SW 1271 (cell line): ENCODE measurements around the gene CLRN2.
"Not testable (repeated sequence)": the region's sequence is repeated elsewhere in the genome, so short reads cannot be mapped to it uniquely, and the experiment has no call there.

Experiments used
- DNase-seq, 2 experiments: peaks; one replicate each; lab custom pipeline; 2025; lab: John Stamatoyannopoulos, UW

The CLRN2 gene

DNA sequence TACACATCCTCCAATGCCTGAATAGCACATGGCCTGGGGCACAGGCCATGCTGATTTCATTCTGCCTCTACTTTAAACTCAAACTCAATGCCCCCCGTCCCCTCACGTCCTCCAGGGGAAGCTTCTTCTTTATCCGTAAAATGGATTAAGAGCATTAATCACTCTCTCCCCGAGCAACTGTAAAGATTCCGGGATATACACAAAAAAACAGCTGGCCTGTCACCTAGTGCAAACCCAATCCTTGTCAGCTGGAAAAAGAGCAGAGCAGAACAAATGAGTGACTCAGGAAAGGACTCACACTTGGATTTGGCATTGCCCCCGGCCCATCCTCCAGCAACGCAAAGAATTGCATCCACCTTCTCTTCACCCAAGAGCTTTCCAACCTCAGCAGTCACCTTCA lies 10.9 kb upstream of the CLRN2 start:
- no peak for DNase-seq

DNA sequence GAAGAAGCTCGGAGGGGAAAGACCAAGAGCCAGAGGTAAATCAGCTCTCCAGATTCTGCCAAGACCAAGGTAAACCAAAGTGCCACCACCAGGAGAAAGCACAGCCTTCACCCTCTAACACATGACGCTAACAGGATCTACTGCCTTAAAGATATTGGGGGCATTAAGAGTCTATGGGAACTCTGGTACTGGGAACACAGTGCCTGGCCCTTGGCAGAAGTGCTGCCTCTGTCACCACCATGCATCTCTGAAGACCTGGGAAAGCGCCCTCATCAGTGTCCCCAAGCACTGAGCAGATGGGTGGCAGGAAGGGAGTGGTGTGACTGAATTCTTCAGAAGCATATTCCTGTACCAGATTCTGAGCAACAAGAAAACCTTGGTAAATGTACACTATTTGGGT lies 4.4 kb upstream of the CLRN2 start:
- DNase-seq: no peak

DNA sequence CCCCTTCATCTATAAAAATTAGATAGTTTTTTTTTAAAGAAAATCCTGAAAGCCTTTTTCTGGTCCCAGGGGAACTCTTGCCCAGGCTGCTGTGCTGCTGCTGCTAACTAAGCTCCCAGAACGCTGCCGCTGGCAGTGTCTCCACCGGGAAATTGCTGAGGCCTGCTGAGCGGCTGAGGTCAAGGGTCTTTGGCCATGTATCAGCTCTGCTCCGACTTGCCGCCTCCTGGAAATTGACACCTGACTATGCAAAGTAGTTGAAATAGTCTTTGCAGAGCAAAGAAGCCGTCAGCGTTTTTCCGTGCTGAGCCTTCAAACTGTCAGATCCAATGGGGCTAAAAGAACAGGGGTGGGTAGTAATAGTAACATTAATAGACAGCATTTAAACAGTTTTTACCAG lies 3.9 kb upstream of the CLRN2 start:
- no peak for DNase-seq

DNA sequence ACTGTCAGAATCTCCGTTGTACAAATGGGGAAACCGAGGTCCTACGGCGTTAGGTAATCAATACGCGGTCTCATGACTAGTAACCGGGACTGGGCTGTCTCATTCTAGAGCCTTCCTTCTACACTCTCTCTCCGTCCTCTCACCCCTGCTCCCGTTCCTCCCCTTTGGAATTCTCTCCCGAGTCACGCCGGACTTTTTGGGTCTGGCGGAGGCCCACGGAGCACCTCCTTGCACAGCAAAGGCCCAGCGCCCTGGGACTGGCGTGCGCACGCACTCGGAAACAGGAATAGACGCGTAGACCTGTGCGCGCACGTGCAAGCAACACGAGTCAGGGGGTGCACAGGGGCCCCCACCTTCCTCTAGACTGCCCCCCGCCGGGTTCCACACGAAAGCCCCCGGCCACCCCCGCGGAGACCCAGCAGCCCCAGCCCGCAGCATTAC lies 3.4 kb upstream of the CLRN2 start:
- peak in 1 of 2 experiments; percentile 9 for DNase-seq

DNA sequence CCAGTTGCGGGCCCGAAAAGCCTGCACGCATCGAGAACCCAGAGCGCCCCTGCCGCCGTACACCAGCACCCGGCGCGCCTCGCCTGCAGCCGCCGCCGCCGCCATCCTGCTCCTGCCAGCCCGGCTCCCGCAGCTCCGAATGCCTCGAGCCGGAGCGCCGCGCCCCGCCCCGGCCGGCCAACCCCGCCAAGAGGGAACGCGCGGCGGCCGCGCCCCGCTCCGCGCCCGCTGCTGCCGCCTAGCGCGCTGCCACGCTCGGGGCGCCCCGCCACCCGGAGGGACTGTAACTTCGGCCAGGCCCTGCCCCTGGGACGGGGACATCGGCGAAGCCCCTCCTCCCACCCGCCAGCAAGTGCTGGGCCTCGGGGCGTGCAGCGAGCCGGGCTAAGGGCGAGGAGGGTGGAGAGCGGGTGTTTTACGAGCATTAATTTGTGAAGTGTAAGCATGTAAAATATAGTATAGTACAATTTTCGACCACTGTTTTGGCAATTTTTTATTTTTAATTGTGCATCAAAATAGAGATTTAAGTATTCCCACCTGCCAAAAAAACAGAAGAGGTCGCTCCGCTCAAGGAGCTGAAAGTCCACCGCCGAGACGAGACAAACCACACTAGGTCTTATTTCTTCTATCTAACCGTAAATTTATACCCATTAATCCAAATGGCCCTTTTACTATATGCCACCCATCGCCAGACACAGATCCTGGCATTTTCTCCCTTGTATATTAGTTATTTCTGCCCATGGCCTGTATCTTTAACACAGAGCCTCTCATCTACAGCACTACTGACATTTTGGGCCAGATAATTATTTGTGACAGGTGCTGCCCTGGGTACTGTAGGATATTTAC lies 2.8 kb upstream of the CLRN2 start, which contains the start of gene QDPR:
QDPR (minus strand) TSS at position 141 of the 846 bp plus-strand sequence; CDS start at position 105, 36 bp downstream.
- peak in 1 of 2 experiments; percentile 59 for DNase-seq

DNA sequence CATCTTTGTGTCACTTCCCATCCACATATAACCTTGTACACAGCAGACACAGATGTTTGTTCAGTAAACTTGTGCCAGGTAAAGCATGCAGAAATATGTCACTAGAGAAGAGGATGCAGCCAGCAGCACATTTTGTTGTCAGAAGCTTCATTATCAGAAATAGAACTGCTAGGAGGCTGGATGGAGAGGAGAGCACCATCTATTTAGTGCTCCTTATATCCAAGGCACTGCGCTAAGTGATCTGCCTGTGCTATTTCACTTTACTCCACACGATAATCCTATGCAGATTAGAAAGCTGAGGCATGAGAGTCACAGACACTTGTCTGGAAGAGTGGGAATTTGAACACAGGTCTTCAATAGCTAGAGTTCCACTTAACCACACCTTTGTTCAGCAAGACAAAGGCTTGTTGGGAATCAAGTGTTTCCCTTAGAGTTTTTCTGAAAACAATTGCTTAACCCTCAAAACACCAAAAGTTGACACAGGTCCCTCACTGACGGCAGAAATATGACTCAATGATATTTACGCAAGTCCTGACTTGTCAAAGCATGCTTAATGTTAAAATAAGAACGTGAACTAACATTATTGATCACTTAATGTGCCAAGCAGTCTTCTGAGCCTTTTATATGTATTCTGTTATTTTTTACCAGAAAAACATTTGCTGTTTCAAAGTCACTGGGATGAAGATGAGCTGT lies 1.8 kb upstream of the CLRN2 start:
- DNase-seq: no peak

DNA sequence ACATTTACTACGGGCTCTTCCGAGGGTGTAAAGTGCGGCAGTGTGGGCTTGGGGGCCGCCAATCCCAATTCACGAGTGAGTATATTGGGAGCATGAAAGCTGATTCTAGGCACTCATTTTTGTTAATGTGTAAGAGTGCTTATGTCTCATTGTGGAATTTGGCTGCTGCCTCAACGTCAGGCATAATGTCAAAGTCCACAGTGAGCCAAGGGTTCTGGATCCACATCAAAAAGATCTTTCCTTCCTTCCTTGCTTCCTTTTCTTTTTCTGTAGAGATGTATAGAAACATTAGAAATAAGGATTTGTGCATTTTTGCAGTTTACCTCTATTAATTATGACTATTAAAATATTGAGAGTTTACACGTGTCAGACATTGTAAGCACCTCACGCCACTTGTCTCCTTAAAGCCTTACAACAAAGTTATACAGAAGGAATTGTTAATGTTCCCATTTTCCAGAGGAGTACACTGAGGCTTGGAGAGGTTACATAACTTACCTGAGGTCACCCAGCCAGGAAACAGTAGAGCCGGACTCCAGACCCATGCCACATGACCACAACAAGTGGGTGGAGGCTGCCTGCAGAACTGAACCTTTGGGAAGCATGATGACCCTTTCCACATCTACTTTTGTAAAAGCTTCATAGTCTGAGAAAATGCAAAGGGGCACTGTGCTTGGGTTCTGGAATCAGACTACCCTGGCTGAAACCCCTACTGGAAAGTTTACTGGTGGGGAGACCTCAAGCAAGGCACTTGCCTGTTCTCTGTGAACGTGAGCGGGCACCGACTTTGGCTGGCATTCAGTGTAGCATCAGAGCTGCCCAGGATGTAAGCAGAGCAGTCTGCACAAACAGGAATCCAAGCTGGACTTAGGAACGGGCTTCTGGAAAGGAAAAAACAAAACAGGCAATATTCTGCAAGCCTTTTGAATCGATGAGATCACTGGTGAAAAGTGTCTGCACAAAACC lies 761 bp downstream of the CLRN2 start:
- DNase-seq: no peak

DNA sequence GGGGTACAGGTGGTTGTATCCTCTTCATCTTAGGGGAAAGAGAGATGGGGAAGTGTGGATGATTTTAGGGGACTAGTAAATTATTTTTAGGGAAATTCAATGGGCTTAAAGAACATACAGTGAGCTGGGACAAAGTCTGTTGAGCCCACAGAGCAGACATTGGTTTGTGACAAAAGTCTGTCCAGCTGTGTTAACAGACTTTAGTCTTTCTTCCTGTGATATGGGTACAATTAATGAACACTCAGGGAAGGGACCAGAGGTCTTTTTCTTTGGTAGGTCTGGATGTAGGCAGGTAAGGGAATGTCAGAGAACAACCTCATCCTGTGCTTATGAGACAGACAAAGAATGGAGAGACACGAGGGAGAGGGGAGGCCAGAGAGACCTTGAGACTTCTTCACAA lies 2.0 kb downstream of the CLRN2 start:
- DNase-seq: no peak

DNA sequence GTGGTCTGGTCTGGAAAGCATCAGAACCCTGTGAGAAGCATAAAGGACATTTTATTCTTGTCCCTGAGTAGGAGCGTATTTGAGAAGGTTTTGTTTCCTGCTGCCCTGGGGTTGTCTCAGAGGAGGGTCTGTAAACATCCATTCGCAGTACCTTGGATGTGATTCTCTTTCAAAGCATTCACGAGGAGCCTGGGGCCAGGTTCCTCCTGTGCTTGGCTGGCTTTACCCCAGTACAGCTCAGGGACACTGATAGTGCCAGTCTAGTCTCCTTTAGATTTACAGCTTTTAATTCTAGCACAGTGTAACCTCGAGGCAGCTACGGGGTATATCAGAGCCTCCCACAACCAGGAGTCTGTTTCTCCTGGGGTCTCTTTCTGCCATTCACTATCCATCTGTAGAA lies 2.7 kb downstream of the CLRN2 start:
- DNase-seq: no peak

DNA sequence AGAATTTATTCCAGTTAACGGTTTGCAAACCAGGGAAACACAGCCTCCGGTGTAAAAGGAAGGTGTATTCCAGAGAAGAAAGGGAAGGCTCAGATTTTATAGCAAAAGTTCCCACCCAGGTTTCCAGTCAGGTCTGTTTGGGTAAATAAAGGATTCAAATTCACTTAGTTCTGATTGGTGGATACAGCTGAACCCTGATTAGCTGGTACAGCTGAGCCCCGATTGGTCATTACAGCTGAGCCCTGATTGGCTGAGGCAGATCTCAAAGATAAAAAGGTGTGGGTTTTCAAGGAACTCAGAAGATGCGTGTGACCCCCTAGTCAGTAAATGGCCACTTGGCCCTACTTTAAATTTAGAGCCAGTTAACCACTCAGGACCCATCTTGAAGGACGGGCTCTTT lies 6.6 kb downstream of the CLRN2 start:
- no peak for DNase-seq

DNA sequence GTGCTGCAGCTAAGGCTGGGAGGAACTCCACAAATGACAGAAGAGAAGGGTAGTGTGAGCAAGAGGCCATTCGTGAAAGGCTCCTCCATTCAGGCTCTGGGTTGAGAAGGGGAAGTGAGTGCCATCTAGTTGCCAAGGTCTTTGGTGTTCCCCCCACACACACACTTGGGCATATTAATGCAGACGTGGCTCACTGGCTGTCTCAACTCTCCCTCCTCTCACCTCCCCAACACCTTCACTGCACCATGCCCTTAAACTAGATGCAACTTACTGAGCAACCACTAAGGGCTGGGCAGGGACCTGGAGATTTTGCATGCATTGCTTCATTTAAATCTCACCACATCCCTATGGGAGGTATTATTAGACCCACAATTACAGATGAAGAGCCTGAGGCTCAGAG lies 8.7 kb downstream of the CLRN2 start:
- no peak for DNase-seq

DNA sequence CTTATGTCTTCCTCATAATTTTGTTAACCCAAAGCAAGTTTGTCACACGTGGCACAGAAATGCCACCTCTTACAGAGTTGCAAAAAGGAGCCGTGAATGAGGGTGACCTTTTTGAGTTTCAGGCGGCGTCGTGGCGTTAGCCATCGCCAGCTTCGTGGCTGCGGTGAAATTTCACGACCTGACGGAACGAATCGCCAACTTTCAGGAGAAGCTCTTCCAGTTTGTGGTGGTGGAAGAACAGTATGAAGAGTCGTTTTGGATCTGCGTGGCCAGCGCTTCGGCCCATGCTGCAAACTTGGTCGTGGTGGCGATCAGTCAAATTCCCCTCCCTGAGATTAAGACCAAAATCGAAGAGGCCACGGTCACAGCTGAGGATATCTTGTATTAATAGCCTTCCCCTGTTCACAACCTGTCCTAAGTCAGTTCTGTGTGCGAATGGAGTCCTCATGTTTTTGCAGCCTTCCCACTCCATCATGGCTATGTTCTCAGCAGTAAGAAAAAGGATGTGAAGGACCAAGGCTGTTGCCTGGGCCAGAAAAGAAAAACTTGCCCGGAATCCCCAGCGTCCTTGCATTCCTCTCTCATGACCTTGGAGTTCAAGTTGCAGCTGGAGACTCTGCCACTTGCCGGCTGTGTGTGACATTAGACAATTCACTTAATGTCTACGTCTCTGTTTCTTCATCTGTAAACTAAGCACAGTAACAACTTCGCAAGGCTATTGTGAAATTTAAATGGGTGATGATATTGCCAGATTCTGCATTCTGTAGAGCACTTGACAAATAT lies 11.9 kb downstream of the CLRN2 start:
- DNase-seq: no peak

DNA sequence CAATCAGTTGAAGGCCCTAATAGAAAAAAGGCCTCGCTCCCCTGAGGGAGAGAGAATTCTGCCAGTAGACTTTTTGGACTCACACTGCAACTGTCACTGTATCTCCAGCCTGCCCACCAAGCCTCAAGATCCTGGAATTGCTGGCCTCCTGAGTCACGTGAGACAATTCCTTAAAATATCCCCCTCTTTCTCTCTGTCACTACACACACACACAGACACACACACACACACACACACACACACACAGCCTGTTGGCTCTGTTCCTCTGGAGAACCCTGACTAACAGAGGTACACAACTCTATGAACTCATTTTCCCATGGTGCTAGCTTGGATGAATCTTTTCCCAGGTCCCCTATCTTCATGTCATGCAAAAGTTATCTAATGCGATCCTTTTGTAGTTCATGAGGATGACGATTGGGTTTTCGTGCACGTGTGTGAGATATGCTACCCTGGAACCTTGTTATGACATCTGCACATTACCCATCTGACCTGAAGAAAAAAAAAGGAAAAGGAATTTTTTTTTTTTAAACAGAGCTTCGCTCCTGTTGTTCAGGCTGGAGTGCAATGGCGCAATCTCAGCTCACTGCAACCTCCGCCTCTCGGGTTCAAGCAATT lies 13.7 kb downstream of the CLRN2 start:
- DNase-seq: no peak

DNA sequence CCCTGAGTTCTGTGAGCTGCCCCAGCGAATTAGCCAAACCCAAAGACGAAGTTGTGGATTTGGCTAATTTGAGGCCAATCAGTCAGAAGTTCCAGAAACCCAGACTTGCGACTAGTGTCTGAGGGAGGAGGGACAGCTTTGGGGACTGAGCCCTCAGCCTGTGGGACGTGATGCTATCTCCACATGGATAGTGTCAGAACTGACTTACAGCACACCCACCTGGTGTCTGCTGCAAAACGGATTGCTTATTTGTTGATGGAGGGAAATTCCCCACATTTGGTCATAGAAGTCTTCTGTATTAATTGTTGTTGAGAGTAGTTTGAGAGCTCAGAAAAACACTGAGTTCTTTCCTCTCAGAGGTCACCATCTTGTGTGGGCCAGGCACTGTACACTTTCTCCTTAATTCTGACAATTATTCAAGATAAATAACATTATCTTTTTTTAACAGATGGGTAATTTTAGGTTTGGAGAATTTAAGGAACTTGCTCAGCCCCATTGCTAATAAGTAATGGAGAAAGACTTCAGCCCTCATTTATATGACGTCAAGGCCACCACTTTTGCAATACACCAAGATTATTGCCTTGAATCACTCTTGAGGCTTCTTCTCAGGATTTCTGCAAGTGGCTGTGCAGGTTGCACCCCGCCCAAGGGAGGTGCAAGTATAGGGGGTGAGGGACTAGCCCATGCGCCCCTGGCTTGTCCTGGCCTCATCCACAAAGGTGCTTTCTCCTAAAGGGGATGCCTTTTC lies 16.7 kb downstream of the CLRN2 start:
- DNase-seq: no peak

DNA sequence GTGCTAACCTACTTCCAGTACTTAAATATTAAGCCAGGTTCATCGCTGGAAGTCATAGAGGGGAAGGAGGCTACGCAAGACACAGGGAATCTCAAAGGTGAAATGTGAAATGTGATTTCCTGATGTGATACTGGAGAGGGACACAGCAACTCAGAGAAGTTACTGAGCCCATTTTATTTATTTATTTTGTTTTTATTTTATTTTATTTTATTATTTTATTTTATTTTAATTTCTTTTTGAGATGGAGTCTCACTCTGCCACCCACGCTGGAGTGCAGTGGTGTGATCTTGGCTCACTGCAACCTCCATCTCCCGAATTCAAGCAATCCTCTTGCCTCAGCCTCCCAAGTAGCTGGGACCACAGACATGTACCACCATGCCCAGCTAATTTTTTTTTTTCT lies 19.7 kb downstream of the CLRN2 start:
- no peak for DNase-seq

DNA sequence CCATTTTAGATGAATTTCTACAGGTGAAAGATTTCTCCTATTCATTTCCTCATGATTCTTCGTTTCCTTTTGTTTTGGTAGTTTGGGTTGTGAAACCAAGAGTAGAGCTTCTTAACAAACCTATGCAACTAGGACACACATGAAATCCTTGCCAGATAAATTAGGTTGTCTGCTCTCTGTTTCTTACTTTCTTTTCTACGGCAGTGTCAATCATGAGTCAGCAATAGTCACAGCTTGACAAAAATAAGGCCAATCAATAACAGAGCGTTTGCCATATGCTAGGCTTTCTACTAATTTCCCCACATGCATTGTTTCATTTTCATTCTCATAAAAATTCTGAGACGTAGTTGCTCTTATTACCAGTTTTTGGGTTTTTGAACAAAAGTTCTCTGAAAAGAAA lies 20.3 kb downstream of the CLRN2 start:
- no peak for DNase-seq

DNA sequence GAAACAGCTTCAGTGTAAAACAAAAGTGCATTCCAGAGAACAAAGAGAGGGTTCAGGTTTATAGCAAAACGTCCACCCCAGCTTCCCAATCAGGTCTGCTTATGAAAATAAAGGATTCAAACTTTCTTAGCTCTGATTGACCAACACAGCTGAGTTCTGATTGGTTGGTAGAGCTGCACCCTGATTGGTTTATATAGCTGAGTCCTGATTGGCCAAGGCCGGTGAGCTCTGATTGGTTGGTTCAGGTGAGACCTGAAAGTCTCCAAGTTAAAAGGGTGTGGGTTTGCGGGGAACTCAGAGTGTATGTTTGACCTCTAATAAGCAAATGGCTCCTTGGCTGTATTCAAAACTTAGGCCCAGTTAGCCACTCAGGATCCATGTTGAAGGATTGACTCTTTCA lies 20.9 kb downstream of the CLRN2 start:
- DNase-seq: no peak

DNA sequence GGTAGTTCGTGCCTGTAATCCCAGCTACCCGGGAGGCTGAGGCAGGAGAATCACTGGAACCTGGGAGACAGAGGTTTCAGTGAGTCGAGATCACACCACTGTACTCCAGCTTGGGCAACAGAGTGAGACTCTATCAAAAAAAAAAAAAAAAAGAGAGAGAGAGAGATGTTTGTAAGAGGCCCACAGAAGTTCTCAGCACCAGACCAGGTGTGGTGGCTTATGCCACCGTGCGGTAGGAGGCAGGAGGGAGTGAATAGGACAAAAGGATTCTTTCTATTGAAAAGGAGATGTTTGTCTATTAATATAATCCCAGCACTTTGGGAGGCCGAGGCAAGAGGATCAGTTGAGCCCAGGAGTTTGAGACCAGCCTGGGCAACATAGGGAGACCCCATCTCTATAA lies 22.1 kb downstream of the CLRN2 start:
- DNase-seq: not testable (repeated sequence)

DNA sequence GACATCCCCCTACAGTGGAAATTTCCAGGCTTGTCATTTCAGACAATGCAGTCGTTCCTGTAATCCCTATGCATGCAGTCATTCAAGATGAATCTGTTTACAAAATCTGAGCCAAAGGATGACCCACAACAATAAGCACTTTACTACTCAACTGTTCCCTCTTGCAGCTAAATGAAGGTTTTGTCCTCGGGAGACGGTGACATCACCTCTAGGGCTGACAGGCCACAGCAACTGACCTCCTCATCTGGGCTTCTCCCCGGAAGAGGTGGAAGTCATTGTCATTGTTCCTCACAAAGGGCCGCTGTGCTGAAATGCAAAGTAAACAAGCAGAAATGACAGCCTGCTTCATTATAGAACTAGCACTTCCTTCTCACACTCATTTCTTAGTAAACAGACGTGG lies 29.2 kb downstream of the CLRN2 start:
- DNase-seq: no peak

DNA sequence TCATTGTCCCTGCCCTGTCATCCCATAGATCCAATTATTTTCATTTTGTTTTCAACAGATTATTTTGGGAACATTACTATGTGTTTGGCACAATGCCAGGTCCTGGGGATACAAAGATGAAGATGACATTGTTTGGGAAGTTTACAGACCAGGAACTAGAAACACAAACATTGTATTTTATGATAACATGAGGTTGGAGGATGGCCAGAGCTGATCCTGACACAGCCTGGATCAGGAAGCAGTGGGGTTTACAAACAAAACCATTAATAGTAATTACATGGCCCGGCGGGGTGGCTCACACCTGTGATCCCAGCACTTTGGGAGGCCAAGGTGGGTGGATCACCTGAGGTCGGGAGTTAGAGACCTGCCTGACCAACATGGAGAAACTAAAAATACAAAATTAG lies 29.9 kb downstream of the CLRN2 start:
- no peak for DNase-seq
